Airway epithelial cell (primary cell): ENCODE measurements around the gene NRL. TPM values are rescaled to one million over a fixed set of nuclear protein-coding genes. Genes with fewer than 3 reads are reported as not detected.

Experiments used
- total RNA-seq: library from RNA; depleted of rRNA; stranded (reverse); fragments of >200 nt; gene quantifications from 2 replicates; pipeline ENCODE4 v1.2.3, GENCODE V29; 2015

The NRL gene
- total RNA-seq, result 0.23 and 1.5 TPM in 2 replicates

DNA sequence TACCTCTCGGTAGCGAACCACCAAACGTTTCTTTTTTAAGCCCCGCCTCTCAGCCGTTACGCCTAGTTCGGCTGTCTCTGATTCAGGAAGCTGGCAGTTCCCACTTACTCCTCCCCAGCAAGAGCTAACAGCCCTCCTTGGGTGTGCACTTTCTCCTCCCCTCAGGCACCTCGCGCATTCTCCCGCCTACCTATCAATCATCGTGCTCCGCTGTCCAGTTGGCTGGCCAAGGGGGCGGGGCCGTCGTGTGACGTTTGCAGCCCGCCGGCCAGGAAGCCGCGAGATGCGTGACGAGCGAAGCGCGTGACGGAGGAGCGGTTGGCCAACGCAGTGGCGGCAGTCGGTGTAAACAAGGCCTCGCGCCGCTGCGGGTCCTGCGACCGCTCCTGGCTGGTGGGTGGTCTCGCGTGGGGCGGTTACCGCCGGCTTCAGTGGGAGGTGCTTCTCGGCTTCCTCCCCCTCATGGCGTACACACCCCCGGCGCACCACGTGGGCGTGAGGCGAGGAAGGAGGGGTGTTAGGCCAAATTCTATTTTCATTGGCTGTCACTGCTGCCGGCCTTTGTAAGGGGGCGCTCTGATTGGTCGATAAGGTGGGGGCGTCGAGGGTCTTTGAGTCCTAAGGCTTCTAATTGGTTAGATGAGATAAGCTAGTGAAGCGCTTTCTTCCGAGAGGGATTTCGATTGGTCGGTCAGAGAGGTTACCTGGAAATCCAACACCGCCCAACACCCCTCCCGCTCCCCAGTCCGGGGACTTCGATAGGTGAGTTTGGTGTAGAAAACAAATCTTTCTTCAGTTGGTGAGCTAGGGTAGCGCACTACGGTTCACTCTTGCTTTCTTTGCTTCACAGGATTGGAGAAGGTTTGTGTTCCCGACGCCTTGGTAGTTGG lies at the start of gene NRL, which contains the start of gene DCAF11:
Gene NRL, minus strand, starts transcription at position 418 of the 890 bp plus-strand sequence. CDS start 32,101 bp downstream, outside the sequence.
Gene DCAF11, plus strand, starts transcription at position 246 of the 890 bp plus-strand sequence. CDS start 818 bp downstream, outside the sequence.

DNA sequence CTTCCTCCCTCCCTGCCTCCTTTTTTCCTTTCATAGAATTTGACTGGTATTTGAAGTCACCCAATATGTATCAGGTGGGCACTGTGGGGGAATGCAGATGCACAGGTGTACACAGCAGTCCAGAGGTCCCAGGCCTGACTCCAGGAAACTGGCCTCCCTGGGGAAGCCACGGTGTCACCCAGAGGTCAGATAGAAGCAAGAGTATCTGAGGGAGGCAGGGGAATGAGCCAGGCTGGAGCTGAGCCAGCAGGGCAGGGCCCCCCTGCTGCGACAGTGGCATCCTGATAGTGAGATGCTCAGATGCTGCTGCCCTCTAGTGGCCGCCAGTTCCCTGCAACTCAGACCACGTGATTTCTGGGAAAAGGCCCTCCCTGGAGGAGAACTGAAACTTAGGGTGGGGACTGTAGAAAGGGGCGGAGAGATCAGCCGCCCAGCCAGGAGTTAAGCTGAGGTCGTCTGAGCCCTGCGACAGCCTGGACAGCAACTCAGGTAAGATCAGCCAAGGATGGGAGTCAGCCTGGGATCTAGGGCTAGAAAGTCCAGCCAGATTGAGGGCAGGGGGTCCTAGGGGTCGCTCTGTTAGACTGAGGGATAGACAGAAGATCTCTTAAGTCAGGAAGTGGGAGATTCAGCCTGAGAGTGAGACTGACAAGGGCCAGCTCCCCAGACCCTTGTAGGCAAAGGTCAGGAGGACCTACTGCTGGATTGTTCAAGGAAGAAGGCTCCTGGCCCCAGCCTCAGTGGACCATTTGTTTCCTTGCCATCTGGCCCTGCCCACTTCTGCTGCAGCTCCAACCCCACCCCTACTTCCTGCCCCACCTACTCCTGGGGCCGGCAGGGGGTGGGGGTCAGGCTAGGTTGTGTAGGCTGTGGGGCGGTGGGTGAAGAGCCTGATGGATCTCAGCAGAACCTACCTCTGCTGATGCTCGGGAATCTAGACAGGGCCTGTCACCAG lies 46.4 kb upstream of the NRL start, which contains the start of gene IRF9:
Gene IRF9, plus strand, starts transcription at position 416 of the 955 bp plus-strand sequence. CDS start 880 bp downstream, outside the sequence.

DNA sequence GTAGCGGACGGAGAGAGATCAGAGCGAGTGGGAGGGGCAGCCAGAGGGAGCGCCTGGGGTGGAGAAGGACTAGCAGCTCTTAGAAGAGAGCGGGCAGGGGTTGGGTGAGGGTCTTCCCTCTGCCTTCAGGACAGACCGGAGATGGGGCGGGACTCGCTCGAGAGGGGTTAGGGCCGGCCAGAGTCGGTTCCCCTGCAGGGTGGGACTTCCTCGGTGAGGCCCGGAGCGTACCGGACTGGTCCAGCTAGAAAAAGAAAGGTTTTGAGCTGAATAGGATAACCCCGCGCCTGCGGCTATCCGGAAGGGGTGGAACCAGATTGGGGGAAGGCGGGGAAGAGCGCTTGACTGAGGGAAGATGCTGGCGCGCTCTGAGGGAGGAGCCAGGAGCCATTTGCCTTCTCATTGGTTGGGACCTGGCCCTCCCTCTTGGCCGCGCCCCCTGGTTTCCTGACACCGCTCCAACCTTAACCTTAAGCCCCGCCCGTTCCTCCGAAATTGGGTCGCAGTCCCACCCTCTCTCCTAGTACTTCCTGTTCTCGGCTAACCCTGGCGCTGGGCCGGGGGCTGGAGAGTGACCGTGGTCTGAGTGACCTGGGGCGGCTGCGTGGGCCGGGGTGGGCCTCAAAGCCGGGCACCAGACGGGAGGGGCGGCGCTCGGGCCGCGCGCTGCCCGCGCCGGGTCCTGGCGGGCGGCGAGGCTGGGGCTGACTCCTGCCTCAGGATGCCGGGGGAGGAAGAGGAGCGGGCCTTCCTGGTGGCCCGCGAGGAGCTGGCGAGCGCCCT lies 32.4 kb upstream of the NRL start, which contains the start of gene RNF31:
Gene RNF31, plus strand, starts transcription at position 521 of the 783 bp plus-strand sequence. Its CDS starts 201 bp downstream, at position 722.

DNA sequence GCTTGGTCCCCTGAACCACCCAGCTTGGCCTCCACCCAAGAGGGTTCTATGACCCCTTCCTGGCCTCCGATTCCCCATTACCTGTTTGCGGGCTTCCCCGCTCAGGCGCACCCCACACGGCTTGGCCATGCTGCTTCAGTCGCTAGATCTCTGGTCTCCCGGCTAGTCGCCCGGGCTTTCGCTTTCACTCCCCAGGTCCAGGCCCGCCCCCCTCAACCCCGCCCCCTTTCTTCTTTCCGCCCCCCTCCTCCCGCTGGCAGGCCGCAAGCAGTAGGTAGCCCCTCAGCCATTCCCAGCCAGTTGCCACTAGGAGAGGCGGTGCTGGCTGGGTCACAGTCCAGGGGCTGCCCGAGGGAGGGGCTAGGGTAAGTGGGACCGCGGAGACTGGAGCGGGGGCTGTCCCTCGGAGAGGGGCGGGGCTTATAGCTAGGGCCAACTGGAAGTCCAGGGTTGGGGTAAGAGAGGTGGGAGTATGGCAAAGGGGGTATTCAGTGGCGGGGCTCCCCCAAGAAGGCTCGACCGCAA lies 31.8 kb upstream of the NRL start, which contains the start of gene PSME2:
Gene PSME2, minus strand, starts transcription at position 158 of the 525 bp plus-strand sequence. Its CDS starts 29 bp downstream, at position 129.

DNA sequence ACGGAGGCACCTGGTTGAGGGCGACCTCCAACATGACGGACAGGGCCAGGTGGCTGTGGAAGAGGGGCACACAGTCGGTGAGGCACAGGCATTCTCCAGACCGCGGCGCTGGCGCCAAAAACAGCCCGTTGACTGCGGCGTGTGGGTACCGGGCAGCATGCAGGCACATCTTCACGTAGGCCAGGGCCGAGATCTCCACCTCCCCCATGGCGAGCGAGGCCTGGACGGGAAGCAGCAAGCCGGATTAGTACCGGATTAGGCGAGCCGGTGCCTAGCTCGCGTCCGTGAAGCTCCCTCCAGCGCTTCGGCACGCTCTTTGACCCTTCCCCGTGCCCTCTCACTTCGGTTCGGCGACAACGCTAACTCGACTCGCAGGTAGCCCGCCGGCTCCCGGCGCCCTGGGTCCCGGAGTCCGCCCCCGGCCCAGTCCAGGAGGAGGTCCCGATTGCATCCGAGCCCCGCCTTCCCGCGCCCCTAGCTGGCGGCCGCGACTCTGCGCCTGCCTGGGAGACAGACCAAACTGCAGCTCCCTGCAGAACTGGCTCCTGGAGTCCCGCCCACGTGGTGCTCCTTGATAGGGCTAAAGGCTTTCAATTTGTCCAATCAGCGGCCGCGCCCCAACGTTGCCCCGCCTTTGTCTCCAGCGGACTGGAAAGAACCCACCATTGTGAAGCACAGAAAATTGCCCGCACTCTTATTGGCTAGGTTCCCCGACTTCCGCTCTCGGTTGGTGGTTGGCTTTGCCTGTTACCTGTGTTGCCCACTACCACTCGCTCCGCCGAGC lies 26.5 kb upstream of the NRL start, which contains the start of gene EMC9:
Gene EMC9, minus strand, starts transcription at position 495 of the 784 bp plus-strand sequence. Its CDS starts 287 bp downstream, at position 208.

DNA sequence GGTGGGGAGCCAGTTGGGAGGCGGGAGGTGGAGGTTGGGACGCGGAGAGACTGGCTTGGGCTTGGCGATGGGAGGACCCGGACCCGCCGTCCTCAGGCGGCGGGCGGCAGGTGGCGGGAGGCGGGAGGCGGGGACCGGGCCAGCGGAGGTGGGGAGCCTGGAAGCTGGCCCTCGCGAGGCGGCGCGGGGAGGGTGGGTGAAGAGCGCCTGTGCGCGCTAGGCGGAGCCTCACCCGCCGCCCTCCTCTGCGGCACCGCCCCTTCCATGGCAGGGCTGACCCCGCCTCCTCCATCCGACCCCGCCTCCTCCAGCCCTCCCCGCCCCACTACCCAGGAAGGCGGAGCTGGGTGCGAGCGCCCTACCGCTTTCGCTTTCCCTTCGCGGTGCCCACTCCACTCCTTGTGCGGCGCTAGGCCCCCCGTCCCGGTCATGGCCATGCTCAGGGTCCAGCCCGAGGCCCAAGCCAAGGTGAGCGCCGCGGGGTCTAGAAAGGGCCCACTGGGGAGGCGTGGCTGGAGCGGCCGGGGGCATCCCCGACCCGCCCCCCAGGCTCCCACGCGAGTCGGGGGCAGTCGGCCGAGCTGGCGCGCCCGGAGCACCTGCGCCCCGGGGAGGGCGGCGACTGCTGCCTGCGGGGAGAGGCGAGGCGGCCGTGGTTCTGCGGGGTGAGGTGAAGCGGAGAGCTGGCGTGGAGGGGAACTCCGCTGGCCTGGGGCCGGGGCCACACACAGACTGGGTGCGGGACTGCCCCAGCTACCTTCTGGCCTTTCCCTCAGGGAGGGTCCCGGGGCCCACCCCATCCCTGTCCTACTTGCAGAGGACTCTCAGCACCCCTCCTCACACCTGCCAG lies 21.3 kb upstream of the NRL start, which contains the start of gene PSME1:
Gene PSME1, plus strand, starts transcription at position 361 of the 850 bp plus-strand sequence. Its CDS starts 69 bp downstream, at position 430.

DNA sequence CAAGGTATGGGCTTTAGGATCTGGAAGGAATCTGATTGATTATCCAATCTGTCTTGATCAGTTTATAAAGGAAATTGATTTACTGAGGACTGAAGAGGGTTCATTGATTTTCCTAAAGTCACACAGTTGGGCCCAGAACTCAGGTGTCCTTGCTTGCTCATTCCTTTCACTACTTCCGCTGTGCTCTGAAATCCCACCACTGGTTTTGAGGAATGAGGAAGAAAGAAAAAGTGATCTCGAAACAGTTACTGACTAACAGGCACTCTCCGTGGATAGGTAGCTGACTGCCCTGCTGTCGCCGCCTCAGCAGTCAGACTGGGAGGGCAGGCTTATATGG lies 15.6 kb upstream of the NRL start, which contains the start of gene FITM1:
Gene FITM1, plus strand, starts transcription at position 280 of the 337 bp plus-strand sequence. CDS start 905 bp downstream, outside the sequence.

DNA sequence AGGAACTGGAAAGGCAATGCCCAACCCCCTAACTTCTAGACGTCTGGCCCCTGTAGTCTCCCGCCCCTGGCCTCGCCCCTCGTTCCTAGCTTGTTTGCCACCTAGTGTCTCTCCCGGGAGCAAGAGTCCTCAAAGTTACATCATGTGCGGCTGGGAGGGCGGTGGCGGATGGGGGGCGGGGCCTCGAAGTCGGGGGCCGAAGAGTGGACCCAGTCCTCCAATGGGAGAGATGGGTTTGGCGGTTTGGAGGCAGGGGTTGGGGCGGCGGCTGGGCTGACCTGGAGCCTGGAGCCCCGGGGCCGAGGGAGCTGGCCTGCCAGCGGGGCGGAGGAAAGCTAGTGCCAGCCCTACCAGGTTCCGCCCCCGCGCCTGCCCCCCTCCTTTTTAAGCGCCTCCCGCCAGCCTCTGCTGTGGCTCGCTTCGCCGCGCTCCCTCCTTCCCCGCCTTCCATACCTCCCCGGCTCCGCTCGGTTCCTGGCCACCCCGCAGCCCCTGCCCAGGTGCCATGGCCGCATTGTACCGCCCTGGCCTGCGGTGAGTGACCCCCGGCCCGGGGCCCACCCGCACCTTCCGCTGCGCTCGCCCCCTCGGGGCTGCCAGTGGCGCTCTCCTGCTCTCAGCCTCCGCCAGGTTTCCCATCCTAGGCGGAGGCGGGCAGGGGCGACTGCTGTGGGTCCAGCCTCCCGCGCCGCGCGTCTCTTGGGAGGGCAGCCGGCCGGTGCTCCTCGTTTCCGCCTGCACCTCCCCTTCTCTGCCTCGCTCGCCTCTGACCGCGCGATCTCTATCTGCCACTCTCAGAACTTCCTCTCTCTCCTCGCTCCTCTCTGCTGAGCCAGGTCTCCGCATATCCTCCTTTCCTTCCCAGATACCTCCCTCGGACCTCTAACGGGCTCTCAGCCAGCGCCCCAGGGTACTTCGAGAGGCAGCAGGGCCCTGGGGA lies 20.6 kb downstream of the NRL start, which contains the start of gene PCK2:
Gene PCK2, plus strand, starts transcription at position 411 of the 940 bp plus-strand sequence. Its CDS starts 95 bp downstream, at position 506.

DNA sequence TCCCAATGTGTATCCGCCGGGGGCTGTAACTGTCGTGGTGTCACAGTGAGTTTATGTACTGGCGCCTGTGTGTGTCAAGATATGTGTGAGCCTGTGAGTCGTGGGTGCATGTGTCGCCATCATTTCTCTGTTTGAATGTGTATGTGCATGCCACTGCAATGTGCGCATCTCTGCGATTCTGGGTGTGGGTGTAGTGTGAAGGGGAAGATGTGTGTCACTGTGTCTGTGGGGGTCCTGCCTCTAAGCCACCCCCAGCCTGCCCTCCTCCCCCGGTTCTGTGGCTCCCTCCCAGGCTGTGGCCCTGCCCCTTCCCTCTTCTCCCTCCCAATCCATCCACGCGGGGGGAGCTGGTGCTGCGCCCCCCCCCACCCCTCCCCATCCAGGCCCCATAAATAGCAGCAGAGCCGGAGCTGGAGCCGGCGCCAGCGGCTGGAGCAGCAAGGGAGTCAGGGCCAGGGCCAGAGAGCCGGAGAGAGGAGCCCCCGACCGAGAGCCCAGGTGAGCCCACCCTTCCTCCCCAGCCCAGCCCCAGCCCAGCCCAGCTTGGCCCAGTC lies 43.5 kb downstream of the NRL start, which contains the start of gene CPNE6:
Gene CPNE6, plus strand, starts transcription at position 419 of the 554 bp plus-strand sequence. CDS start 1,375 bp downstream, outside the sequence.

DNA sequence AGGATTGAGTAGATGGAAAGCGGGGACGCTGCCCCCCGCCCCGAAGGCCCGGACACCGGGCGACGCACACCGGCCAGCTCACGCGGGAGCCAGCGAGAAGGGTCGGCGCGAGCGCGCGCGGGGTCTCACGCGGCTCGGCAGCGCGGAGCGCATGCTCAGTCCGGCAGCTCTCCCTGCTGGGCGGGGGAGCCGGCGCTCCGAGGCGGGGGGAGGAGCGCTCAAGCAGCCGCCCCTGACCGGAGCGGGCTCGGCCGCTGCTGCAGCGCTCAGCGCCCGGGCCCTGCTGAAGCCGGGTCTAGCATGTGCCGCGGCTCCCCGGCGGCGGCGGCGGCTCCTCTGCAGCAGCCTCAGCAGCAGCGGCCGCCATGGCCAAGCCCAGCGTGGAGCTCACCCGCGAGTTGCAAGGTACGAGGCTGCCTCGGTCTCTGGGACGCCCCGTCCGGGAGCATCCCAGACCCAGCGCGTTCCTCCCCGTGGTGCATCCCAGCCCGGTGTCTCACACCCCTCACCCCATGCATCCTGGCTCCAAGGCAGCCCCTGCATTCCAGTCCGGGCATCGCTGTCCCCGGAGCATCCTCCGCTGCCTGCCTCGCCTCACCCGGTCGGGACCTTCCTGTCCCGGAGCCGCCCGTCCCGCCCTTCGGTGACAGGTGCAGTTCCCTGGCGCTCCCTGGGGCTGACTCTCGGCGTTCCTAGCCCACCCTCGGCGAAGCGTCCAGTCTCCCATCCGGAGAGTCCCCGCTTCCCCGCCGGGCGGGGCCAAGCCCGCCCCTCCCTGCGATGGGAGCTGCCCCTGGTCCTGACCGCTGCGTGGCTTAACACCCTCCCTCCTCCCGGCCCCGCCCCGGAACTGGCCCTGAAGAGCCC lies 62.7 kb downstream of the NRL start, which contains the start of gene CARMIL3:
Gene CARMIL3, plus strand, starts transcription at position 221 of the 867 bp plus-strand sequence. Its CDS starts 145 bp downstream, at position 366.

Other genes with a start within 250 kb of the NRL start
- 42.4 and 56.8 TPM in 2 replicates for gene DHRS4, start 161.2 kb downstream of the NRL start, total RNA-seq
- 10.0 and 14.7 TPM in 2 replicates for gene DHRS4L2, start 126.0 kb downstream of the NRL start, total RNA-seq
- 0.07 TPM in 1 of 2 replicates, not detected in the other for gene CARMIL3, start 62.9 kb downstream of the NRL start, total RNA-seq
- not detected in 2 replicates for gene CPNE6, start 43.4 kb downstream of the NRL start, total RNA-seq
- gene PCK2, start 20.6 kb downstream of the NRL start, total RNA-seq, result 15.0 and 15.2 TPM in 2 replicates
- gene DCAF11, start 172 bp downstream of the NRL start, total RNA-seq, result 37.3 and 48.1 TPM in 2 replicates
- not detected in 2 replicates for gene FITM1, start 15.7 kb upstream of the NRL start, total RNA-seq
- 143 and 167 TPM in 2 replicates for gene PSME1, start 21.2 kb upstream of the NRL start, total RNA-seq
- 19.5 and 25.0 TPM in 2 replicates for gene EMC9, start 26.6 kb upstream of the NRL start, total RNA-seq
- 54.1 and 80.0 TPM in 2 replicates for gene PSME2, start 31.7 kb upstream of the NRL start, total RNA-seq
- 37.5 and 96.2 TPM in 2 replicates for gene RNF31, start 32.5 kb upstream of the NRL start, total RNA-seq
- gene IRF9, start 46.3 kb upstream of the NRL start, total RNA-seq, result 10.6 and 14.6 TPM in 2 replicates
- gene REC8, start 57.1 kb upstream of the NRL start, total RNA-seq, result 20.7 and 24.2 TPM in 2 replicates
- 69.6 and 70.8 TPM in 2 replicates for gene IPO4, start 73.9 kb upstream of the NRL start, total RNA-seq
- 46.4 and 51.1 TPM in 2 replicates for gene TM9SF1, start 80.5 kb upstream of the NRL start, total RNA-seq
- gene TSSK4, start 90.7 kb upstream of the NRL start, total RNA-seq, result not detected in 2 replicates
- gene CHMP4A, start 98.5 kb upstream of the NRL start, total RNA-seq, result 60.7 and 77.1 TPM in 2 replicates
- 11.5 and 12.0 TPM in 2 replicates for gene MDP1, start 101.1 kb upstream of the NRL start, total RNA-seq
- gene NEDD8, start 117.4 kb upstream of the NRL start, total RNA-seq, result 243 and 248 TPM in 2 replicates
- gene GMPR2, start 118.0 kb upstream of the NRL start, total RNA-seq, result 30.3 and 45.9 TPM in 2 replicates
- gene TINF2, start 127.7 kb upstream of the NRL start, total RNA-seq, result 52.2 and 64.4 TPM in 2 replicates
- gene TGM1, start 148.2 kb upstream of the NRL start, total RNA-seq, result 229 and 247 TPM in 2 replicates
- 58.5 and 80.3 TPM in 2 replicates for gene RABGGTA, start 156.6 kb upstream of the NRL start, total RNA-seq
- 82.6 and 85.4 TPM in 2 replicates for gene DHRS1, start 184.8 kb upstream of the NRL start, total RNA-seq
- gene NOP9, start 184.9 kb upstream of the NRL start, total RNA-seq, result 20.7 and 32.6 TPM in 2 replicates
- gene CIDEB, start 193.0 kb upstream of the NRL start, total RNA-seq, result 2.2 and 2.7 TPM in 2 replicates
- 55.2 and 59.3 TPM in 2 replicates for gene LTB4R2, start 195.2 kb upstream of the NRL start, total RNA-seq
- gene LTB4R, start 196.6 kb upstream of the NRL start, total RNA-seq, result 7.7 and 16.1 TPM in 2 replicates
- 0.85 and 1.6 TPM in 2 replicates for gene ADCY4, start 220.1 kb upstream of the NRL start, total RNA-seq
- 5.4 and 6.0 TPM in 2 replicates for gene RIPK3, start 225.0 kb upstream of the NRL start, total RNA-seq